ENCODE measurements around the gene ZNF300.
"Not testable (repeated sequence)": the region's sequence is repeated elsewhere in the genome, so short reads cannot be mapped to it uniquely, and the experiment has no call there.

ZNF300 gene

DNA sequence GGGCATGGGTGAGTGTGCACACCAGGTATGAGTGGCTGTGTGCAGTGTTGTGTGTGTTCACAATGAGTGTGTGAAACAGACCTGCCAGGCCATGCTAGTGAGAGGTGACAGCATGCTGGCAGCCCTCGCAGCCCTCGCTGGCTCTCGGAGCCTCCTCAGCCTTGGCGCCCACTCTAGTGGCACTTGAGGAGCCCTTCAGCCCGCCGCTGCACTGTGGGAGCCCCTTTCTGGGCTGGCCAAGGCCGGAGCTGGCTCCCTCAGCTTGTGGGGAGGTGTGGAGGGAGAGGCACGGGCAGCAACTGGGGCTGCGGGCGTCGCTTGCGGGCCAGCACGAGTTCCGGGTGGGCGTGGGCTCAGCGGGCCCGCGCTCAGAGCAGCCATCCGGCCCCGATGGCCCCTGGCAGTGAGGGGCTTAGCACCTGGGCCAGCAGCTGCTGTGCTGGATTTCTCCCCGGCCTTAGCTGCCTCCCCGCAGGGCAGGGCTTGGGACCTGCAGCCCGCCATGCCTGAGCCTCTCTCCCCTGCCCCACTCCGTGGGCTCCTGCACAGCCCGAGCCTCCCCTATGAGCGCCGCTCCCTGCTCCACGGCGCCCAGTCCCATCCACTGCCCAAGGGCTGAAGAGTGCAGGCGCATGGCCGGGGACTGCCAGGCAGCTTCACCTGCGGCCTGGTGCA, 59.5 kb downstream of the ZNF300 start:
- not testable (repeated sequence) for DNase-seq

Data from NCI-H69 (cell line).